ENCODE data around the gene MRGPRX2.

Gene MRGPRX2

DNA sequence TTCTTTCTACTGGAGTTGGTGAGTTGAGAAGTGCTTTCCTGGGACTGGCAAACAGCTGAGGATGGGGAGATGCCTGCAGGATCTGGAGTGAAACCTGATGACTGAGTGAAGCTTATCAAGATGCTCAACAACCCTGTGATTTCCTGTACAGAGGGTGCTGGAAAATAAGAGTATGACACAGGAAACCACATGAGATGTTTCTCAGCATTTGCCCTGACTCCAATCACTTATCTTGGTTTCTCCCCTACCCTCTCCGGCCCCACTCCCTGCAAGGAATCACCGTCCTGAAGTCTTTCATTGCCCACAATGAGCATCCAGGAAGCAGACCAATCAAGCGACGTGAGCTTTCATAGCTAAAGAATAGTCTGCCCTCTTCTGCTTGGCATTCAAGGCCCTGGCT is at the start of gene MRGPRX2:
Gene MRGPRX2, minus strand, starts transcription at position 89 of the 400 bp plus-strand sequence. CDS start 4,315 bp downstream, outside the sequence.
- Mint-ChIP-seq H3K4me1 (ENCODE audit: low read depth) (peaks cover 14% of the 10 kb centered on the region), H3K4me3 (no peak within 1 kb of the TSS), H3K27ac (no peak within 1 kb of the TSS), H3K36me3 (ENCODE audit: low read depth) (no peaks in the 10 kb centered on the region), H3K27me3 (ENCODE audit: low read depth) (peaks cover 26% of the 10 kb centered on the region), H3K9me3 (no peaks in the 10 kb centered on the region)
- DNase-seq (ENCODE audit: low spot score) = peak; percentile 46

DNA sequence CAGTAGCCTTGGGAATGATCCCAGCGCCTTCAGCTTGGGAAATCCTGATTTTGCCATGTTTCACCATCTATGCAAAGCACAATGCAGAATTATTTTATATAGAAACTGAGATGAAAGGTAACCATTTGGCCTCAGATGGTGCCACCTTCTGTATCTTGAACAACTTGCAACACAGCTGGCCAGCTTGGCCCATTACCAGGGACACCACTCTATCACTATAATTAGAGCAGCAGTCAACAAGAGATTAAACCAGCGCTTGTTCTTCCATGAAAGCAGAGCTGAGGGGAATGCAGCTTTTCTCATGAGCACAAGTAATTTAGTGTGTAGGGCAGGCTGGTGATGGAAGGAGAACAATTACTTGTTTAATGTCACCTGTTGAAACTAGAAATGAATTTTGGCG is 49.8 kb upstream of the MRGPRX2 start:
- H3K27me3 Mint-ChIP-seq (ENCODE audit: low read depth) = peaks cover 22% of the 10 kb centered on the region
- no peak for DNase-seq (ENCODE audit: low spot score)
- H3K36me3 Mint-ChIP-seq (ENCODE audit: low read depth) = no peaks in the 10 kb centered on the region
- H3K9me3 Mint-ChIP-seq = no peaks in the 10 kb centered on the region
- H3K4me1 Mint-ChIP-seq (ENCODE audit: low read depth) = no peaks in the 10 kb centered on the region
- no peak overlapping the region for H3K4me3 Mint-ChIP-seq
- H3K27ac Mint-ChIP-seq = no peak overlapping the region

DNA sequence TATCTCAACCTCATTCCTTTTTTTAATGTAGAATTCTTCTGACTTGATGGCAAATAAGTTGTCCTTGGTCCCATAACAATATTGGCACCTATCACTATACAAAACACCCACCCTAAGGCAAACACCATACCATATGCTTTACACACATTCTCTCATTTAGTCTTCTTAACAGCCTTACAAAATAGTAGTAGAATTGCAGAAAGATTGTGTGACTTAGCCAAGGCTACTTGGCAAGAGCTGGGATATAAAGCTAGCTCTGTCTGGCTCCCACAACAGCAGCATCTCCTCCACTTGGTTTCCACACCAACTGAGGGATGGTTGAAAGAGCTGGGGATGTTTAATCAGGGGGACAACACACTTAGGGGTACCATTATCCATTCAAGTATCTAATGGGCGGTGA is 46.6 kb upstream of the MRGPRX2 start:
- Mint-ChIP-seq H3K36me3 (ENCODE audit: low read depth) (no peaks in the 10 kb centered on the region), H3K27me3 (ENCODE audit: low read depth) (peaks cover 17% of the 10 kb centered on the region), H3K27ac (no peak overlapping the region), H3K4me3 (no peak overlapping the region), H3K4me1 (ENCODE audit: low read depth) (no peaks in the 10 kb centered on the region), H3K9me3 (no peaks in the 10 kb centered on the region)
- DNase-seq (ENCODE audit: low spot score) = no peak

DNA sequence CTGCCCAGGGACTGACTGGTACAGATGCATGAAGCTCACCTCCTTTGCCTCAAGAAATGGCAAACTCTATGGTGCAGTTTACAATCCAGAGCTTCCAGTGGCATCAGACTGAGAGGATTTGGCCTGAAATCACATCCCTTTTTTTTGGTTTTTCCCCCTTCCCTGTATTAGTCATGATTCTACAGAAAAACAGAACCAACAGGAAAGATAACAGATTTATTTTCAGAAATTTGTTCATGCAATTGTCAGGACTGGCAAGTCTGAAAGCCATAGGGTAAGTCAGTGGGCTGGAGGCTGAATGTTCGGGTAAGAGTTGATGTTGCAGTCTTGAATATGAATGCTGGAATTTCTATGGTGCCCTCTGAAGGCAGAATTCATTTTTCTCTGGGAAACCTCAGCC is 44.5 kb upstream of the MRGPRX2 start:
- H3K27ac Mint-ChIP-seq = no peak overlapping the region
- H3K4me1 Mint-ChIP-seq (ENCODE audit: low read depth) = no peaks in the 10 kb centered on the region
- no peak overlapping the region for H3K4me3 Mint-ChIP-seq
- no peaks in the 10 kb centered on the region for H3K36me3 Mint-ChIP-seq (ENCODE audit: low read depth)
- no peak for DNase-seq (ENCODE audit: low spot score)
- H3K27me3 Mint-ChIP-seq (ENCODE audit: low read depth) = peaks cover 21% of the 10 kb centered on the region
- H3K9me3 Mint-ChIP-seq = peaks cover 4% of the 10 kb centered on the region

DNA sequence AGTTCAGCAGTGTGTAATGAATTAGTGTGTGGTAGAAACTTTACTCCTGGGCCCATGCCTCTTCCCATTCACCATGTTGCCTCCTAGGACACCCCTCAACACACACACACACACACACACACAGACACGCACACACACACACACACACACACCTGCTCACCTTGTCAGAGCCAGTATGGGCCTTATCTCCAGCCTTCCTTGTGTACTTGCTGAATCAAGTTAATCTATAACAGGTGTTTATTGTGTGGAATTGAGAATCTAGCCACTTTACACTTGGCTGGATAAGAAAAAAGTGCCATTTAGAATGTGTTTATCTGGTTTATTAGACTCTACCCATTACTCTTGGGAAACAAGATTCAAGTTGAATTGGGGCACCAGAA is 42.0 kb upstream of the MRGPRX2 start:
- Mint-ChIP-seq H3K4me3 (no peak overlapping the region), H3K4me1 (ENCODE audit: low read depth) (no peaks in the 10 kb centered on the region), H3K36me3 (ENCODE audit: low read depth) (no peaks in the 10 kb centered on the region), H3K9me3 (peaks cover 4% of the 10 kb centered on the region), H3K27ac (no peak overlapping the region), H3K27me3 (ENCODE audit: low read depth) (peaks cover 20% of the 10 kb centered on the region)
- no peak for DNase-seq (ENCODE audit: low spot score)

DNA sequence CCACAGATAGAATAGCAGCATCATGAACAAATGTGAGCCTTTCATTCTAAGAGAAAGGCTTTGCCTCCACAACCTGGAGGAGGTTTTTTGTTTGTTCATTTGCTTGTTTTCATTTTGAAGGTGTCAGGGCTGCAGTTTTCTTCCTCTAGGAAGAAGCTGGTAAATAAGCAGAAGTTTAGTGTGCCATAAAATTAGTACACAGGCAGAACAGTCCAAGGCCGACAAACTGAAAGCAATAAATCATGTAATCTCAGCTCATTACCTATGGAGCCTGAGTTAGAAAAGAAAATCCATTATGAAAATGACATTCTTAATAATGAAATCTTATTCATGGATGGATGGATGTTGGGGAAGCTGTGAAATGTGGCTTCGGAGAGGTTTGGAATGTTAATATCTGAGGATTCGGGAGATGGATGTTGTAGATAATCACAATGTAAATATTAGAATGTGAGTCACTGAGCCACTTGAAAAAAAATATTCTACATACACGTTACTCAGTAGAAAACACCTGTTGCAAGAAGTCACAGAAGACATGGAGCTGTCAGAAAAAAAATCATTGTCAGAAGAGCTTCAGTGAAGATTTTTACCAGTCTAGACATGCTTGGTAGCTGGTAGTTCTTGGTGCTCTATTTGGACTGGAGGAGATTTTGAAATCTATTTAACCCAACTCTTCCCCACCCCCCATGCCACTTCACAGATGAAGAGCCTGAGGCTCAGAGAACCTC is 41.4 kb upstream of the MRGPRX2 start:
- Mint-ChIP-seq H3K27me3 (ENCODE audit: low read depth) (peaks cover 20% of the 10 kb centered on the region), H3K36me3 (ENCODE audit: low read depth) (no peaks in the 10 kb centered on the region), H3K4me1 (ENCODE audit: low read depth) (no peaks in the 10 kb centered on the region), H3K4me3 (no peak overlapping the region), H3K27ac (no peak overlapping the region), H3K9me3 (peaks cover 4% of the 10 kb centered on the region)
- DNase-seq (ENCODE audit: low spot score) = no peak

DNA sequence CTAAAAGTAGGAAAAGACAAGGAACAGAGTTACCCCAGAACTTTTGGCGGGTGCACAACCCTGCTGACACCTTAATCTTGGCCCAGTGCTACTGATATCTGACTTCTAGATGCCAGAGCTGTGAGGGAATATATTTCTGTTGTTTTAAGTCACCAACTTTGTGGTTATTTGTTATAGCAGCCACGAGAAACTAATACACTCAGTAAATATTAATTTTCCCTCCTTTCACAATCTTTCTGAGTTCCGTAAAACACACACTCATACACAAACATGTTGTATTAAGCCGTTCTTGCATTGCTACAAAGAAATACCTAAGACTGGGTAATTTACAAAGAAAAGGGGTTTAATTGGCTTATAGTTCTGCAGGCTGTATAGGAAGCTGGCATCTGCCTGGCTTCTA is 40.4 kb upstream of the MRGPRX2 start:
- peaks cover 4% of the 10 kb centered on the region for H3K9me3 Mint-ChIP-seq
- H3K4me3 Mint-ChIP-seq = no peak overlapping the region
- H3K27ac Mint-ChIP-seq = no peak overlapping the region
- peaks cover 19% of the 10 kb centered on the region for H3K27me3 Mint-ChIP-seq (ENCODE audit: low read depth)
- no peaks in the 10 kb centered on the region for H3K36me3 Mint-ChIP-seq (ENCODE audit: low read depth)
- no peaks in the 10 kb centered on the region for H3K4me1 Mint-ChIP-seq (ENCODE audit: low read depth)
- DNase-seq (ENCODE audit: low spot score) = no peak

DNA sequence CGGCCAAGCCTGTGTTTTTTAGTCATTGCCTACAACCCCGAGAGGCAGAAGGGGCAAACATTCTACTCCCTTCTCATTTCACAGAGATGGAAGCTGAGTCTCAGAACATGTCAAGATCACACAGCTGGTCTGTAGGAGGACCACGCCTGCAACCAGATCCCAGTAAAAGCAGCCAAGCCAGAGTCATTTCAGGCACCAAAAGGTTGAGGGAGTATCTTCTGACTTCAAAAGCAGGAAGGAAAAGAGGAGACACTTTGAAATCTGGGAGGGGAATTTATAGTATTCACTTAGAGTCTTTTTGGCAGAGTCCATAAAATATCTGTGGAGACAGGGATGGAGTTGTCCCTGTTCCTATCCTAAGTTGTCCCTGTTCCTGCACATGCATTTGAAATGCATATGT is 38.6 kb upstream of the MRGPRX2 start:
- no peak for DNase-seq (ENCODE audit: low spot score)
- Mint-ChIP-seq H3K4me3 (no peak overlapping the region), H3K9me3 (peaks cover 4% of the 10 kb centered on the region), H3K27ac (no peak overlapping the region), H3K36me3 (ENCODE audit: low read depth) (no peaks in the 10 kb centered on the region), H3K4me1 (ENCODE audit: low read depth) (no peaks in the 10 kb centered on the region), H3K27me3 (ENCODE audit: low read depth) (peaks cover 22% of the 10 kb centered on the region)

DNA sequence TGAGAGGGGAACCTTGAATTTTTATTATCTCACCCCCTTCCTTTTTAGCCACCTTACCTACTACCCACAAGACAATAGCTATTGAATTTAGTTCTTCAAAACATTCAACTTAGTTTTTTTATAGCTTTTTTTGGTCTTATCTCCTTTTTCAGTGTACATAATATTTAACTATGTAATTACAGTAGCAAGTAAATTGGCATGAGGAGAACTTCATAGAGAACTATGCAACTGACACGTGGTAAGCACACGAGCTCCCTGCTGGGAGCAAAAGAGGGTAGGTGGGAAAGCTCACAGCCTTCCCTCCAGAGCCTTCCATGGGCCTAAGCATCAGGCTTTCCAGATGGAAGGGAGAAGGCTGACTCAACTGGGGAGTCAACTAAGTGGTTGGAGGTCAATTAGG is 34.3 kb upstream of the MRGPRX2 start:
- Mint-ChIP-seq H3K9me3 (no peaks in the 10 kb centered on the region), H3K36me3 (ENCODE audit: low read depth) (no peaks in the 10 kb centered on the region), H3K27ac (no peak overlapping the region), H3K27me3 (ENCODE audit: low read depth) (peaks cover 16% of the 10 kb centered on the region), H3K4me3 (no peak overlapping the region), H3K4me1 (ENCODE audit: low read depth) (no peaks in the 10 kb centered on the region)
- no peak for DNase-seq (ENCODE audit: low spot score)

DNA sequence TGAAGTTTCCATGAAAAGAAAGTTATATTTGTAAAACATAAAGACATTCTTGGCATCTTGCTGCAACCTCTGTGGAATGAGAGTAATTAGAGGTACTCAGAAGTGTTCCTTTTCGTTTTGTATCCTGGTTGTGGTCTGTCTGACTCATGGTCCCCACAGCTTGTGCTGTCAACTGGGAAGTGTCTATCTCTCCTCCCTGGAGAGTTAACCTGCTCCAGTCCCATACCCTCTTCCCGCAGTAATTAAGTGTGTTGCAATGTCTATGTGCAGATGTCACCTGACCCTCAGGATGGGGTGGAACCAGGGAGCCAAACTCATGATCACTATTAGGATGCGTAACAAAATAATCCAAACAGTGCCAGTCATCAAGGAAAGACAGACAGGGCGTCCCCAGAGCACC is 33.5 kb upstream of the MRGPRX2 start:
- DNase-seq (ENCODE audit: low spot score) = no peak
- Mint-ChIP-seq H3K27ac (no peak overlapping the region), H3K36me3 (ENCODE audit: low read depth) (no peaks in the 10 kb centered on the region), H3K4me1 (ENCODE audit: low read depth) (no peaks in the 10 kb centered on the region), H3K27me3 (ENCODE audit: low read depth) (peaks cover 18% of the 10 kb centered on the region), H3K9me3 (no peaks in the 10 kb centered on the region), H3K4me3 (no peak overlapping the region)

DNA sequence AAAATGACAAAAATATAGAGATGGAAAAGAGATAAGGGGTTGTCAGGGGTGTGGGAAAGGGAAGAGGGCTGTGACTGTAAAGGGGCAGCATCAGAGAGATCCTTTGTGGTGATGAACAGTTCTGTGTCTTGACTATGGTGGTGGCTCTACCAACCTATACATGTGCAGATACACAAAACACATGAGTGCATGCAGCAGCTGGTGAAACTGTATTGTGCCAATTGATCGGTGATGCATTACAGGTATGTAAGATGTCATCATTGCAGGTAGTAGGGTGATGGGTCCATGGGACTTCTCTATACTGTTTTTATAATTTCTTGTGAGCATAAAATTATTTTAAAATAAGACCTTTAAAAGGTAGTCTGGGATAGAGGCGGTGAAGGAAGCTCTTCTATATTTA is 32.3 kb upstream of the MRGPRX2 start:
- no peaks in the 10 kb centered on the region for H3K9me3 Mint-ChIP-seq
- no peak for DNase-seq (ENCODE audit: low spot score)
- H3K27ac Mint-ChIP-seq = no peak overlapping the region
- H3K36me3 Mint-ChIP-seq (ENCODE audit: low read depth) = no peaks in the 10 kb centered on the region
- peaks cover 18% of the 10 kb centered on the region for H3K27me3 Mint-ChIP-seq (ENCODE audit: low read depth)
- no peak overlapping the region for H3K4me3 Mint-ChIP-seq
- H3K4me1 Mint-ChIP-seq (ENCODE audit: low read depth) = no peaks in the 10 kb centered on the region

DNA sequence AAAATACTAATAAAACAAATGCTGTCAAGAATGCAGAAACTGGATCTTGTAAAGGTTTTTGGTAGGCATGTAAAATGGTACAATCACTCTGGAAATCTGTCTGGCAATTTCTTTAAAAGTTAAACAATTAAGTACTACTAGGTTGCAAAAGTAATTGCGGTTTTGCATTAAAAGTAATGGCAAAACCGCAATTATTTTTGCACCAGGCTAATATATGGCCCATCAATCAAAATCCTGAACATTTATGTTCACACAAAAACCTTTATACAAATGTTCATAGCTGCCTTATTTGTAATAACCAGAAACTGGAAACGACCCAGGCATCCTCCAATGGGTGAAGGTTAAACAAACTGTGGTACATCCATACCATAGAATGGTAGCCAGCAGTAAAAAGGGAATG is 31.8 kb upstream of the MRGPRX2 start:
- Mint-ChIP-seq H3K27ac (no peak overlapping the region), H3K27me3 (ENCODE audit: low read depth) (peaks cover 18% of the 10 kb centered on the region), H3K9me3 (no peaks in the 10 kb centered on the region), H3K4me1 (ENCODE audit: low read depth) (no peaks in the 10 kb centered on the region), H3K36me3 (ENCODE audit: low read depth) (no peaks in the 10 kb centered on the region), H3K4me3 (no peak overlapping the region)
- DNase-seq (ENCODE audit: low spot score) = no peak

DNA sequence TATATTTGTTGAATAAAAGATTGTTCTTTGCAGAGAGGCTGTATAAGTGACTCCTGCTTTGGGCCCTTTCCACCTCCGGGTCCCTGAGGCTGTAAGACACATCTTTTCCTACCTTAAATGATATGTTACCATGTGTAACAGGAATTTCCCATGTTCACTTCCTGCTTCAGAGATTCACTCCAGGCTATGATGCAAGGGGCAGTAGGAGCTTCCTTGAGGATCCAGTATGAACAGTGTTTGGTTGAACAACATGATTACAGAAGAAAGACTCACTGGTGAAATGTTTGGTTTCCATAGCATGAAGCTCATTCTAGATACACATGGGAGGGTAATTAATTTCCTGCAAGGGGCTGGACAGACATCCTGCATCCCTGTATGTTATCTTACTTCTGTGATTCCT is 30.8 kb upstream of the MRGPRX2 start:
- Mint-ChIP-seq H3K9me3 (no peaks in the 10 kb centered on the region), H3K27me3 (ENCODE audit: low read depth) (peaks cover 14% of the 10 kb centered on the region), H3K36me3 (ENCODE audit: low read depth) (no peaks in the 10 kb centered on the region), H3K27ac (no peak overlapping the region), H3K4me3 (no peak overlapping the region), H3K4me1 (ENCODE audit: low read depth) (no peaks in the 10 kb centered on the region)
- DNase-seq (ENCODE audit: low spot score) = no peak

DNA sequence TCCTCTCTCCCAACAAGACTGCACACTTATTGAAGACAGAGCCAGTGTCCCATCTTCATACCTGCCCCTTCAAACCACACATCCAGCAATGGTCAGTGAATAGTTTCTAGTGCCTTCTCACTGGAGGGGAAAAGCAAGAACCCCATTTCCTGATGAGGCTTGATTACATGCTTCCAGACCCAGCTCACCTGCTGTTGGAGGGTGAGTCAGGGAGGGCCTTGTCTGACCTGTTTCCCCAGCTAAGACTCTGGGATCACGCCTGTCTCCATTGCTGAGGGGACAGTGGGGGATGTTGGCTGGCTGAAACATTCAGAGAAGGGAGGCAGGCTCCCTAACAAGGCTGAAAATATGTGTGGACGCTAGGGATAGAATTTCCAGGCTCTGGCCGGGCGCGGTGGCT is 28.9 kb upstream of the MRGPRX2 start:
- peaks cover 11% of the 10 kb centered on the region for H3K27me3 Mint-ChIP-seq (ENCODE audit: low read depth)
- H3K27ac Mint-ChIP-seq = no peak overlapping the region
- H3K4me3 Mint-ChIP-seq = no peak overlapping the region
- H3K4me1 Mint-ChIP-seq (ENCODE audit: low read depth) = no peaks in the 10 kb centered on the region
- no peak for DNase-seq (ENCODE audit: low spot score)
- H3K9me3 Mint-ChIP-seq = no peaks in the 10 kb centered on the region
- no peaks in the 10 kb centered on the region for H3K36me3 Mint-ChIP-seq (ENCODE audit: low read depth)

DNA sequence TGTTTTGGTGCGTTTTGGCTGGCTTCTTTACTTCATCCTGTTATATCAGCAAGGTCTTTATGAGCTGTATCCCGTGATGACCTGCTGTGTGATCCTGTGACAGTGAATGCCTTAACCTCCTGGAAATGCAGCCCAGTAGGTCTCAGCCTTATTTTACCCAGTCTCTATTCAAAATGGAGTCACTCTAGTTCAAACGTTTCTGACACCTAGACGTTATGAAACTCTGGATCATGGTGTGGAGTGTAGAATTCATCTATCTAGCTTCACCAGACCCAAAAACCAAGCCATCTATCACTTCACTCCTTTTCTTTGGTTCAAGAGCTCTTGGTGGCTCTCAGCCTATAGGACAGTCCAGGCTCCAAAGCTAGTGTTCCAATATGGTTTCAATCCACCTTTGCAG is 28.3 kb upstream of the MRGPRX2 start:
- DNase-seq (ENCODE audit: low spot score) = no peak
- Mint-ChIP-seq H3K36me3 (ENCODE audit: low read depth) (no peaks in the 10 kb centered on the region), H3K4me1 (ENCODE audit: low read depth) (no peaks in the 10 kb centered on the region)

More for the DNA sequence above, 28.3 kb upstream of the MRGPRX2 start:
- Mint-ChIP-seq H3K4me3 (no peak overlapping the region), H3K27ac (no peak overlapping the region), H3K27me3 (ENCODE audit: low read depth) (peaks cover 8% of the 10 kb centered on the region), H3K9me3 (no peaks in the 10 kb centered on the region)

Data from T-helper 2 cell treated with Interferon-gamma antibody and Interleukin-4, amounts not matched to agents 5 μg/mL and 100 μg/mL, for 36 hours (primary cell).